ENCODE results near the gene MAPK11. TPM values are rescaled to one million over a fixed set of nuclear protein-coding genes. Genes with fewer than 3 reads are reported as not detected.

Gene MAPK11
- total RNA-seq, 4 donors from 2014 or later = 2.0 to 14.0 (median 2.5) TPM; not detected in 1

DNA sequence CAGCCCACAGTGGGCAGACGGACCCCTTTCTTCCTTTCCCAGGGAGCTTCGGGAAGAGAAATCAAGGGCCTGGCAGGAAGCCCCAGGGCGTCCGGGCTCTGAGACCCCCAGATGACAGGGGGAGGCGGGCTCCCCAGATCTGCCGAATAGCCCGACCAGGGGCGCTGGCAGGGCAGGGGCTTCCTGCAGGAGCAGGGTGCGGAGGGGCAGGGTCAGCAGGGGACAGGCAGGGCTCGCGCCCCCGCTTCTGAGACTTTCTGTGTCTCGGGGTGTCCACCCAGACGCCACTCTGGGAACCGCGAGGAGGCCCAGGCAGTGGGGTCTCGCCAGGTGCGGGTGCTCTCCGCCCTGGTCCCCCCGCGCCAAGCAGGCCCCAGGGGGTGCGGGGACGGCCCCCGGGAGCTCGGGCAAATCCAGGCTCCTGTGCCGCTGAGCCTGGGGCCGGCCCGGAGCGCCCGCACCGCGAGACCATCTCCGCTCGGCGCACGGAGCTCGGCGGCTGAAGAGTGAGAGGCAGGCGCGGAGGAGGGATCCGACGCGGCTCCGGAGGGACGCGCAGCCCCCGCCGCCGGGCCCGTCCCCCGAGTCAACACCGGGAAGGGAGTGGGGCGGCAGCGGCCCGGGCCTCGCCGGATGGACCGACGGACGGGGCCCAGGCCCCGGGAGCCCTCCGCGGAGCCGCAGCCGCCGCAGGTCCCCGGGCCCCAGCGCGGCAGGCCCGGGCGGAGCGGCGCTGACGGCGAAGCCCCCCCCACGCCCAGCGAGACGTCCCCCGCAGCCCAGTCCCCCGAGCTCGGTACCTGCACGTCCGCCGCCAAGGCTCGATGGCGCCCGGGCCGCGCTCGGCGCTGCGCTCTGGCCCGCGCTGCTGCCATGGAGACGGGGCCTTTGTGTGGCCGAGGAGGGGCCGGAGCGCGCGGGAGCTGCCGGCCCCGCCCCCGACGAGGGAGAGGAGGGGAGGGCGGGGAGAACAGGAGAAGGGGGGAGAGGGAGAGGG is 36.9 kb upstream of the MAPK11 start, which contains the start of gene PLXNB2:
PLXNB2 (minus strand) TSS at position 894 of the 997 bp plus-strand sequence. CDS start 17,062 bp downstream, outside the sequence.
- peak within 1 kb of the TSS; percentile 59 to 95 (median 77) for H3K4me3 ChIP-seq
- H3K9me3 ChIP-seq = no peaks in the 10 kb centered on the region
- H3K4me1 ChIP-seq = peaks cover 33 to 65% (median 48%) of the 10 kb centered on the region in 4 donors
- no peaks in the 10 kb centered on the region for H3K27me3 ChIP-seq
- peak within 1 kb of the TSS; percentile 86 to 97 (median 90) for H3K27ac ChIP-seq
- peak; percentile 61 to 87 (median 86) for DNase-seq
- no peaks in the 10 kb centered on the region for H3K36me3 ChIP-seq
- TF ChIP-seq POLR2A (IDR thresholded peaks at IDR 0.05) = peak; percentile 54 to 55
- TF ChIP-seq CTCF (IDR thresholded peaks at IDR 0.05) = peak in 2 of 6 experiments; percentile 5 to 6

DNA sequence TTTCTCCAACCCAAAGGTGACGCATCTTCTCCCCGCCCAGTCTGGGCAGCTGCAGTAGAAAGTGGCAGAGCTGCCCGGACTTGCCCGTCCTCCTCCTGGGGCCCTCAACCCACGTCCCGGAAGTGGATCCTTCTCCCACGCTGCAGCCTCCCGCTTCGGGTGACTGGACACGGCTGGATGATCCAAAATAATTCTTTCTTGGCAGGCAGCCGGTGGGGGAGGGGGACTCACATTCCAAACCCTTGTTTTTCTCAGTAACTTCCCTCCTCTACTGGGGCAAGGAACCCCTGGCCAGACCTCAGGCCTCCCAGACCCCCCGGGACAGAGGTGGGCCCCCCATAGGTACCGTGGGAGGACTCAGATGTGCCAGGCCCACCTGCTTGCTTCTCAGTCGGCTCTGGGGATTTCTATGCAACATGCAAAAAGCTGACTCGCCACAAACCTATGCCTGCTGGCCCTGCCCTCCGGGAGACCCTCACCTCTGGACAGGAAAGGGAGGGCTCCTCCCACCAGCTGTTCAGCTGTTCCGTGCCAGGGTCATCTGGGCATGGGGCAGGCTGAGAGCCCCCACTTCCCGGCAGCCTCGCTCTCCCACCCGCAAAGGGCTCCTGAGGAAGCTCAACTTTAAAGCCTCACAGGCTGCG is 35.9 kb upstream of the MAPK11 start:
- peak; percentile 56 to 90 (median 90) for DNase-seq
- H3K9me3 ChIP-seq = no peaks in the 10 kb centered on the region
- H3K4me1 ChIP-seq = peaks cover 43 to 75% (median 56%) of the 10 kb centered on the region in 4 donors
- no peaks in the 10 kb centered on the region for H3K36me3 ChIP-seq
- peak overlapping the region; percentile 59 to 95 (median 77) for H3K4me3 ChIP-seq
- H3K27ac ChIP-seq = peak overlapping the region; percentile 86 to 97 (median 90)
- peak; percentile 76 to 84 for TF ChIP-seq POLR2A (IDR thresholded peaks at IDR 0.05)
- no peak for TF ChIP-seq CTCF (IDR thresholded peaks at IDR 0.05)
- H3K27me3 ChIP-seq = no peaks in the 10 kb centered on the region

- H3K27ac ChIP-seq = peak overlapping the region; percentile 86 to 97 (median 90)
- H3K36me3 ChIP-seq = no peaks in the 10 kb centered on the region
- H3K9me3 ChIP-seq = no peaks in the 10 kb centered on the region
- DNase-seq = peak in 1 of 3 donors; percentile 76
- H3K4me1 ChIP-seq = peaks cover 44 to 81% (median 60%) of the 10 kb centered on the region in 4 donors
- H3K4me3 ChIP-seq = peak overlapping the region; percentile 59 to 95 (median 77)
- TF ChIP-seq CTCF (IDR thresholded peaks at IDR 0.05) (no peak), POLR2A (IDR thresholded peaks at IDR 0.05) (no peak)
- H3K27me3 ChIP-seq = no peaks in the 10 kb centered on the region
These were observed 35.3 kb upstream of the MAPK11 start for GRCh38 chr22:50305393-50305922.

DNA sequence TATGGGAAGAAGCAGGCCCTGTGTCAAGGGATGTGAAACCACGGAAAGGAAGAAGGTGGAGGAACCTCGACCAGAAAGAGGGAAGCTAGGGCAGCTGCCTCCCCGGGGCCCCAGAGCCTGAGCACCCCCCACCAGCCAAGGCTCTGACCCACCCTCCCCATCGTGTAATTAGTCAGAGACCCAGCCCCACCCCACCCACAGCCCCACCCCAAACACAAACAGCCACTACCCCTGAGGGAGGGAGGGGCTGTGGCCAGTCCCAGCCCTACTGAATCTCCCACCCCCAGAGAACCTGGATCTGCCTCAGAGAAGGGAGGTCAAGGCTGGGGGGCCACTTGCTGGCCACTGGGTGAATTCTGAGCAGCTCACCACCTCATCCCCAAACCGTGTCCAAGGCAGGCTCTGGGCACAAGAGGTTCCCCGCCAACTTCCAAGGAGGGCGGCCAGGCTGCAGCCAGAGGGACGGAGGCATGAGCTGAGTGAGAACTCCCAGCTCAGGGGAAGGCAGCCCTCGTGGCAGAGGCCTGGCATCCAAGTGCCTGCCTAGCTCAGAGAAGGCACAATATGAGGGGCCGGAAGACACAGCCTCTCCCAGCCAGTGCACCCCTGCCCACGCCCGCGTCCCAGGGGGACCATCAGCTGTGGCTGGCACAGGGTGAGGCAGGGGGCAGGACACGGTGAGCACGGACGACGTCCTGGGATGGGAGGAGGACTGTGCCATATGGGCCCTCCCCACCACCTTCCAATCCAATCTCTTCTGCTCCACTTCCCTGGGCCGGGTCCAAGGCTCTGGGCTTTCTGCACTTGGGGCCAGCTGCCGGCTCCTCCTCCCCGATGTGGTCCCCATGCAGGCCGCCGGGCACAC is 34.6 kb upstream of the MAPK11 start:
- H3K27ac ChIP-seq = peak overlapping the region; percentile 86 to 97 (median 90)
- H3K36me3 ChIP-seq = no peaks in the 10 kb centered on the region
- DNase-seq = peak in 2 of 3 donors; percentile 63 to 68
- no peaks in the 10 kb centered on the region for H3K27me3 ChIP-seq
- H3K4me3 ChIP-seq = peak overlapping the region; percentile 59 to 95 (median 77)
- TF ChIP-seq POLR2A (IDR thresholded peaks at IDR 0.05) (no peak), CTCF (IDR thresholded peaks at IDR 0.05) (no peak)
- H3K9me3 ChIP-seq = no peaks in the 10 kb centered on the region
- H3K4me1 ChIP-seq = peaks cover 44 to 86% (median 66%) of the 10 kb centered on the region in 4 donors

All from Peyer's patch (tissue), 4 donors.